Measurements from ENCODE around the gene NUDT9.
"Not testable (repeated sequence)": the region's sequence is repeated elsewhere in the genome, so short reads cannot be mapped to it uniquely, and the experiment has no call there.

The NUDT9 gene

DNA sequence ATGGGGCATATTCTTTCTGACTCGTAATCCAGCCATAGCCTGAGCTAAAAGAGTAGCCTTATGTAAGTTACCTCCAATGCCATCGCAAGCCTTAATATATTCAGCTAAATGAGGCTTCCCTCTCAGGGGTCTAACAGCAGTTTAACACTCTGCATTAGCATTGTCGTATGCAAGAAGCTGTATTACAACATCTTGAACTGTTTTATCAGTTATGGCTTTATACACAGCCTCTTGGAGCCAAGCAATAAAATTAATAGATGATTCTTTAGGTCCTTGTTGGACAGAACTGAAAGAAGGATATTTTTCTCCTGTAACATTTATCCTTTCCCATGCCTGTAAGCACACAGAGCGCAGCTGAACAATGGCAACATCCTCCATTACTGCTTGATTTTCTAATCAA, 15.5 kb upstream of the NUDT9 start:
- not testable (repeated sequence) for DNase-seq

- no peak for DNase-seq
These were observed 12.9 kb upstream of the NUDT9 start for GRCh38 chr4:87409420-87409939.

GRCh38 chr4:87410157-87410556, 12.2 kb upstream of the NUDT9 start:
- DNase-seq, result no peak

GRCh38 chr4:87410679-87411078, 11.7 kb upstream of the NUDT9 start:
- no peak for DNase-seq

DNA sequence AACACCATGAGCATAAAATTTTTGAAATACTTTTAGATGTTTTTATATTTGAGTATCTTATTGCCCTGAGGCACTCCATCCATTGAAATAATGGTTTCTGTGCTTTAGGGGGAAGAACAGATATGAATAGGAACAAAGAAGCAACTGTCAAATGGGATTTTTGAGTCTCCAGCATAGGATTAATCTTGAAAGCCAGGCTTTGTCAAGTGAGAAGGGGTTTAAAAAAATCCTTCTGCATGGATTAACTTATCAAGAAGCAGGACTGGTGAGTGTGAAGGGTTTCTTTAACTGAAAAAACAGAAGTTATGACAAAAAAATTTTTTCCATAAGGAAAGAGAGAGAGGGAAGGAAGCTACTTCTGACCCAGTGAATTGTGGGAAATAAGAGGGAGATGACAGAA, 7.6 kb upstream of the NUDT9 start:
- DNase-seq, result no peak

DNA sequence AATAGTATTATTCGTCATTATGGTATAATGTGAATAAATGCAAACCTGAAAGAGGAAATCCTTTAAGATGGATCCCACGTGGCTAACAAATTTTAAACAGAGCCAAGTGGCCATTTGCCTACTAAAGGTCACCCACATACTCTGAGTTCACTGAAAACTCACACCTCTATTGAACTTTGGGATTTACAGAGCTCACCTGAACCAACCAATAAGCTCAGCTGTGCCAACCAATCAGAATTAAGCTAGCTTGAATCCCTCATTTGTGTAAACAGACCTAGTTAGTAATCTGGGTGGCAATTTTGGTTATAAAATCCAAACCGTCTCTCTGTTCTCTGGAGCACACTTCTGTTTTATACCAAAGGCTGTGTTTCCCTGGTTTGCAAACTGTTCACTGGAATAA, 5.4 kb upstream of the NUDT9 start:
- no peak for DNase-seq

- DNase-seq, result not testable (repeated sequence)
These were observed 4.0 kb upstream of the NUDT9 start for GRCh38 chr4:87418410-87418809.

- DNase-seq, result no peak
These were observed 2.7 kb upstream of the NUDT9 start for GRCh38 chr4:87419578-87420249.

- no peak for DNase-seq
These were observed 2.0 kb upstream of the NUDT9 start for GRCh38 chr4:87420276-87420830.

GRCh38 chr4:87423317-87424098, 1.1 kb downstream of the NUDT9 start:
- DNase-seq, result no peak

DNA sequence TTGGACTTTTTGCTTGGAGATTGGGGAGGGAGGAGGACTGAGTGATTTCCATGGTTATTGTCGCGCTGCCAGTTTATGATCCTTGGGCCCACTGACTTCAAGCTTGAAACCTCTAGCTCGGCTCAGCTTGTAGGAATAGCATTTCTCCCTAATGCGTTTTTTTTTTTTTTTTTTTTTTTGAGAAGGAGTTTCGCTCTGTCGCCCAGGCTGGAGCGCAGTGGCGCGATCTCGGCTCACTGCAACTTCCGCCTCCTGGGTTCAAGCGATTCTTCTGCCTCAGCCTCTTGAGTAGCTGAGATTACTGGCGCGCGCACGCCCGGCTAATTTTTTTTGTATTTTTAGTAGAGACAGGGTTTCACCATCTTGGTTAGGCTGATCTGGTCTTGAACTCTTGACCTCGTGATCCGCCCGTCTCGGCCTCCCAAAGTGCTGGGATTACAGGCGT, 1.7 kb downstream of the NUDT9 start:
- DNase-seq, result not testable (repeated sequence)

DNA sequence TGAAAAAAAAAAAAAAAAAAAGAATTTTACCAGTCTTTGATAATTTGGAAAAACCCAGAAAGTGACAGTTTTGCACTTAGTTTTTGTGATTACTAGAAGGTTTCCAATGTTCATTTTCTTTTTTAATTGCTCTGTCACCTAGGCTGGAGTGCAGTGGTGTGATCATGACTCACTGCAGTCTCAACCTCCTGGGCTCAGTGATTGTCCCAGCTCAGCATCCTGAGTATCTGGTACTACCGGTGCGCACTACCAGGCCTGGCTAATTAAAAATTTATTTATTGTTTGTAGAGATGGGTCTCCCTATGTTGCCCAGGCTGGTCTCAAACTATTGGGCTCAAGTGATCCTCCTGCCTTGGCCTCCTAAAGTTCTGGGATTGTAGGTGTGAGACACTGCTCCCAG, 3.3 kb downstream of the NUDT9 start:
- DNase-seq, result no peak

- DNase-seq, result no peak
These were observed 4.6 kb downstream of the NUDT9 start for GRCh38 chr4:87426865-87427517.

DNA sequence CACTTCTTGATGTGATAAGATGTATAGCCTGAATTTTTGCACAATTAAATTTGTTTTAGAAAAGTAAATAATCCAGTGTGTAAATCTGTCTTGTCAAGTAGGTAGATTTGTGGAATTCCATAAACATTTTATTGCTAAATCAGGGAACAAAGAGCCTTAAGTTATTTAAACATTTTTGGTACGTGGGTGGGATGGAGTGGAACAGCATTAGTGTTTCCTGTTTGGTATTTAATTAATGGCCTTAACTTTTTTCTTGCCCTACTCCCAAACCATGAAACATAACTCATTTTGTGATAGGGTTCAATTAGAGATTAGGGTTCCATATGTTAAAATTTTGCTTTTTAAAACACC, 5.1 kb downstream of the NUDT9 start:
- DNase-seq, result no peak

- DNase-seq, result no peak
These were observed 6.6 kb downstream of the NUDT9 start for GRCh38 chr4:87428979-87429378.

GRCh38 chr4:87430038-87430437, 7.7 kb downstream of the NUDT9 start:
- DNase-seq, result no peak

DNA sequence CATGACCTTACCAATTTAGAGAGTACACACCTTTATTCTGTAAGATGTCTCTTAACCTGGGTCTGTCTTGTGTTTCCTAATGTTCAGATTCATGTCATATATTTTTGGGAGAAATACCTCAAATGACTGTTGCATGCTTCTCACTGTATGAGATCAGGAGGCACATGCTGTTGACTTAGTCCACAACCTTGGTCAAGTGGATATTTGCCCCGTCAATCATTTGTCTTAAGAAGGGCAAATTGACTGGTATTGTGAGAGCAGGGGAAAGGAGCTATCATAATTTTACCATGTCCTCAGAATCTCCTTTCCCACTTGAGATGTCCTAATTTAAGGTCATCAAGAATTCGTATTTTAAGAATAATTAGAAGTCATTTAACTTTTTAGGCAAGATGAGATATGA, 11.0 kb downstream of the NUDT9 start:
- DNase-seq, result no peak

- DNase-seq, result no peak
These were observed 20.5 kb downstream of the NUDT9 start for GRCh38 chr4:87442889-87443288.

GRCh38 chr4:87444741-87445140, 22.4 kb downstream of the NUDT9 start:
- no peak for DNase-seq

GRCh38 chr4:87445964-87446363, 23.6 kb downstream of the NUDT9 start:
- no peak for DNase-seq

DNA sequence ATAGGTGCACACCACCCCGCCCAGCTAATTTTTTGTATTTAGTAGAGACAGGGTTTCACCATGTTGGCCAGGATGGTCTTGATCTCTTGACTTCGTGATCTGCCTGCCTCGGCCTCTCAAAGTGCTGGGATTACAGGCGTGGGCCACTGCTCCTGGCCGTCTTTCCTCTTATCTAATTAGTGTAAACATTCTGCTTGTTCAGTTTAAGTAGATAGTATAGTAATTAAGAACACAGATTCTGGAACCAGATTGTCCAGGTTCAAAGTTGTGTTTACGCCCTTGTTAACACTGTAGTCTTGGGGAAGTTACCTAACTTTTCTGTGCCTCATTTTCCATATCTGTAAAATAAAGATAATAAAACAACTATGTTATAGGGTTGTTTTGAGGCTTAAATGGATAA, 24.0 kb downstream of the NUDT9 start:
- DNase-seq, result not testable (repeated sequence)

GRCh38 chr4:87451537-87451936, 29.2 kb downstream of the NUDT9 start:
- no peak for DNase-seq

Data from amygdala (tissue), 56 donors.